Adipose tissue (tissue), 3 donors: ENCODE data around the gene SLAMF8. TPM values are rescaled to one million over a fixed set of nuclear protein-coding genes. Genes with fewer than 3 reads are reported as not detected.

Source experiments
- H3K27ac ChIP-seq: one replicate; pipeline ENCODE4 v1.5.1; 2013; ENCODE audit warnings: low read depth, low read length
- WGBS, 3 donors: extraction: QIAGEN DNeasy Blood & Tissue Kit; methylation state at CpG; one replicate each; pipeline ENCODE4 v1.1.7; 2013; 5-methylcytosine and 5-hydroxymethylcytosine counted together
- polyA plus RNA-seq, 3 donors: library from polyadenylated mRNA; stranded (reverse); fragments of 200-250 nt; gene quantifications; one replicate each; pipeline ENCODE4 v1.2.3, GENCODE V29; 2013
- donor health status: healthy with polysubstance abuse.
- donor health status: Bipolar disorder and iron deficiency.
- donor health status: healthy.

SLAMF8 gene
- polyA plus RNA-seq, result 1 to 10 TPM; 1.0 to 3.1 (median 2.7) TPM

- H3K27ac ChIP-seq, result no peak within 1 kb of the TSS
- 50 to 72% (median 51%) methylated on average over 11 of the region's 11 CpGs for WGBS, 3 donors
Measured at GRCh38 chr1:159826441-159827101, at the start of gene SLAMF8. SLAMF8 (plus strand) TSS chr1:159826873; CDS start chr1:159826899, 26 bp downstream.

DNA sequence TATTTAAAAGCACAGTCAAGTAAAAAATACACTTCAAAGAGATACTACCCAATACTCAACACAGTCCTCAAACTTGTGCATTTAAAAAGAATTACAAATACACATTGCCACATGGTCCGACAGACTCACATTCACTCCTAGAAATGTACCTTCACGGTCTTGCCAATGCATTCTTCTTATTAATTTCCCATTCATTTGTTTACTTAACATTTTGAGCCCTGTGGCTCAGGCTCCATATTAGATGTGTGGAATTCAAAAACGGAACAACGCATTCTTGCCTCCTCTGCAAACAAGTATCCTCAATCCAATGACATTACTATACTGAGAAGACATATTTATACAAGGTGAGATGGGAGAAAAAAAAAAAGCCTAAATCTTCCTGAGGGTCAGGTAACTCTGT, 48.4 kb upstream of the SLAMF8 start:
- H3K27ac ChIP-seq, result no peak overlapping the region

DNA sequence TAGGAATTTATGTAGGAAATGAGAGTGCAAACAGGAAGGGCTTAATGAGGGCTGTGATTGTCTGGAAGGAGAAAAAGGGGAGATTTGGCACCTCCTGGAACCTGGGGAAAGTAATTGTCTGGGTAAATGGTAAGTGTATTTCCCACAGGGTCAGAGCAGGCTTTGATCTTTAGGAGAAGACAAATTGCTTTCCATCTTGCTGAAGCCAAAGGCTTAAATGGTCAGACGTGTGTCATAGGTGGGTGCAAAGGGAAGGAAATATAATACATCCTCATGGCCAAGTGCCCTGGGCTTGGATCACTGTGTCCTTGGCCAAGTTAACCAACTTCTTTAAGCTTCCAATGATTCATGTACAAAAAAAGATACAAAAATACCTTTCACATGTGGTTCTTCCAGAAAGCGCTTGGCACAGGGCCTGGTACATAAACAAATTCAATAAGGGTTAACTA, 47.2 kb upstream of the SLAMF8 start:
- H3K27ac ChIP-seq, result no peak overlapping the region
- WGBS, 3 donors, result 60 to 81% (median 63%) methylated on average over 2 of the region's 2 CpGs

More for the DNA sequence above, 48.4 kb upstream of the SLAMF8 start:
- WGBS, 3 donors, result 77 to 94% (median 93%) methylated on average over 4 of the region's 4 CpGs

GRCh38 chr1:159780583-159781582, 45.8 kb upstream of the SLAMF8 start, which contains the start of gene DUSP23:
DUSP23 (plus strand) TSS chr1:159780962; CDS start chr1:159781101, 139 bp downstream.
- H3K27ac ChIP-seq, result no peak within 1 kb of the TSS
- 0 to 1% (median 1%) methylated on average over 84 to 88 of the region's 88 CpGs for WGBS, 3 donors

DNA sequence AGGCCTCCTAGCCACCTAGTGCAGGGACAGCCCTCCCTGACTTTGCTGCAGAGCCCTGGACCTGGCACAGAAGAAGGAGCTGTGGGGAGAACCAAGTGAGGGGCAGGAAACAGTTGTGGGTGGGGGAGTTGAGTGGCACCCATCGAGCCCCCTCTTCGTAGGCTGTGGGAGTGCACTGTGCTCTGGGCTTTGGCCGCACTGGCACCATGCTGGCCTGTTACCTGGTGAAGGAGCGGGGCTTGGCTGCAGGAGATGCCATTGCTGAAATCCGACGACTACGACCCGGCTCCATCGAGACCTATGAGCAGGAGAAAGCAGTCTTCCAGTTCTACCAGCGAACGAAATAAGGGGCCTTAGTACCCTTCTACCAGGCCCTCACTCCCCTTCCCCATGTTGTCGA, 44.7 kb upstream of the SLAMF8 start:
- 92 to 97% (median 95%) methylated on average over 12 of the region's 12 CpGs for WGBS, 3 donors
- H3K27ac ChIP-seq, result no peak overlapping the region

DNA sequence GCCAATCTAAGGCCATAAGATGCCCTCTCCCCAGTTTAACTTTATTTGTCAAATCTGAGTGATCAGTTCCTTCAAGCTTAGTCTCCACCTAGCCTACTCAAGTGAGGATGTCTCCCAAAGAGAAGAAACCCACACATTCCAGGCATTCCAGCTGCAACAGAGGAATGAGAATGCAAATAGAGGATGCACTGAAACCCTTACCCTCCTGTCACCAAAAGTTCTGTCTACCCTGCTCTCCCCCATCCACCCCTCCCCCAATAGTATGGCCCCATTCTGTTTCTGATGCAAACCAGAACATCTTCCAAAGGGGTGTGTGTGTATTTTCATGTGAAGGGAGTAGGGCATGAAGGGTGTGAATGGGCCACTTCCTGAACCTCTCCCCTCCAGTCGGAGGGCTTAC, 42.9 kb upstream of the SLAMF8 start:
- WGBS, 3 donors, result 58 to 83% (median 65%) methylated on average over 1 of the region's 1 CpG
- H3K27ac ChIP-seq, result no peak overlapping the region

DNA sequence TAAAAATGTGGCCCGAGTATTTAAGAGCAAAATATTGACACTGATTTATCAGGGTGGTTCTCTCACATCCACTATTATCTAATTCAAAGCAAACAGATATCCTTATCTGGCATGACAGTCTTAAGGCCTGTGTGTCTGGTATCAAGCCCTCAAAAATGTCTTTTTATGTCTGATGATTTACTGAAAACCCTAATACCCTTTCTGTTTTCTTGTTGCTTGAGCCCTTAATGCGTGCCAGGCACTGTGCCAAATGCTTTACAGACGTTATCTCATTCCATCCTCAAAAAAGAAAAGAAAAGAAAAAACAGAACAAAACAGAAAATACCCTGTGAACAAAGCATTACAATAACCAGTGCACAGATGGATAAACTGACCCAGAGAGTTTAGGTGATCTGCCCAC, 40.2 kb upstream of the SLAMF8 start:
- WGBS, 3 donors, result 40 to 49% (median 43%) methylated on average over 3 of the region's 3 CpGs
- no peak overlapping the region for H3K27ac ChIP-seq

DNA sequence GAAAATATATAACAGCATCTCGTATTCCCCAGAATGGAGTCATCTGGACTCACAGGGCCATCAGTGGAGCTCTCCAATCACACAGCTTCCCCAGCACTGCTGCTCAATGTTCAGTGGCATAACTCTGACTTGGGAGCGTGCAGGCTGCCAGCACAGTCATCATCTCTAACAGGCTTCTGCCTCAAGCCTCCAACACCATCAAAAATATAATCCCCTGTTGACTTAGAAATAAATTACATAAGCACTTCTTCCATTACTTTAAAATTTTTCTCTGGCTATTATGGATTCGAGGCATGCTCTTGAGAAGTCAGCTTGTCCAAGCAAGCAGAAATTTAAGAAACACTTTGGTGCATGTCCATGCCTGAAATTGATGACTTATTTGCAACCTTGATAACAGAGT, 39.7 kb upstream of the SLAMF8 start:
- no peak overlapping the region for H3K27ac ChIP-seq
- 52 to 67% (median 66%) methylated on average over 3 of the region's 3 CpGs for WGBS, 3 donors

DNA sequence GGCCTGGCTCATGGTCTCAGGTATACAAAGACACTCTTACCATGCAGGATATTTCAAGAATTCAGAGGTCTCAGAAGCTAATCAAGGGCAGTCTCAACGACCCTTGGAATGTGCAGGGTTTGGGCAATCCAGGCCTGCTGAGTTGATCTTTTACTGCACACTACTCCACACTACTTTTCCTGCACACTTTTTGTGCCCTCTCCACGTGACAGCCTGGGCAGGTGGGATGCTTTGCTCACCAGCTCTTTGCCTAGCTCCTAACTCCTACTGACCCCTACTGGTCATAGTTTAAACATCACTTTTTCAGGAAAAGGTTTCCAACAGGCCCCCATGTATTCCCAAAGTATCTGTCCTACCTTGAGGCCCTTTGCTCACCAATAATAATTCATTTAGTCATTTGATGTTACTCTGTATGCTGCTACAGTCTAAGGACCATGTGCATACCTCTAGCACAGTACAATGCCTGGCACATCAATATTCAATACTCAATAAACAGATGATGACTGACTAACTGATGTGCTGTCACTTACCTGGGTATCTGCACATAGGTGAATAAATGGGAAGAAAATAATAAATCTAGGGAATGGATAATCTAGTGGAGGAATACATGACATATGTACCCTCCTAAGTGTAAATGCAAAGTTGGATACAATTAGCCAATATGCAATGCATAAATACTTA, 36.3 kb upstream of the SLAMF8 start:
- WGBS, 3 donors, result 6 to 20% (median 18%) methylated on average over 2 of the region's 2 CpGs
- no peak overlapping the region for H3K27ac ChIP-seq

- no peak overlapping the region for H3K27ac ChIP-seq
- 45 to 56% (median 50%) methylated on average over 3 of the region's 3 CpGs for WGBS, 3 donors
Measured at GRCh38 chr1:159791031-159791430, 35.6 kb upstream of the SLAMF8 start.

GRCh38 chr1:159791461-159791860, 35.2 kb upstream of the SLAMF8 start:
- no peak overlapping the region for H3K27ac ChIP-seq

GRCh38 chr1:159795534-159795933, 31.1 kb upstream of the SLAMF8 start:
- 39 to 66% (median 56%) methylated on average over 5 of the region's 5 CpGs for WGBS, 3 donors
- H3K27ac ChIP-seq, result no peak overlapping the region

More at GRCh38 chr1:159791461-159791860, 35.2 kb upstream of the SLAMF8 start:
- WGBS, 3 donors, result 22 to 37% (median 34%) methylated on average over 3 of the region's 3 CpGs

GRCh38 chr1:159798893-159799292, 27.8 kb upstream of the SLAMF8 start:
- 2 to 6% (median 5%) methylated on average over 2 of the region's 2 CpGs for WGBS, 3 donors
- H3K27ac ChIP-seq, result no peak overlapping the region

DNA sequence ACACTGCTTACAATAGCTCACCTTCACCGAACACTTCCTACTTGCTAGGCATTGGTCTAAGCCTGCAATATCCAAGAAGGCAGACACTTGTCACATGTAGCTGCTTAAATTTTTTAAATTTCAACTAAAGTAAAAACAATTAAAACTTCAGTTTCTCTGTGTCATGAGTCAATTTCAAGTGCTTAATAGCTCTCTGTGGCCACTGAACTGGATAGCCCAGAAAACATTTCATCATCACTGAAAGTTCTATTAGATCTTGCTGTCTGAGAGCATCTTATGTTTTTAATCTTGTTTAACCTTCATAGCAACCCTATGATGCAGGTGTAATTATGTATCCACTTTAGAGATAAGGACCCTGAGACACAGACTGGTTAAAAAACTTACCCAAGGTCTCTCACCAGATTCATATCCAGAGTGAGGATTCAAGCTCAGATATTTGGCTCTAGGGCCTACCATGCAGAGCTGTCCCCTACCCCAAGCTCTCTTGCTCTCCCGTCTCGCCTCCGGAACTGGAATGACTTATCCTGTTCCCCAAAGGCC, 27.2 kb upstream of the SLAMF8 start:
- 92 to 98% (median 94%) methylated on average over 4 of the region's 4 CpGs for WGBS, 3 donors
- no peak overlapping the region for H3K27ac ChIP-seq

GRCh38 chr1:159800177-159800930, 26.3 kb upstream of the SLAMF8 start:
- no peak overlapping the region for H3K27ac ChIP-seq
- WGBS, 3 donors, result 50 to 70% (median 61%) methylated on average over 8 of the region's 8 CpGs

GRCh38 chr1:159802111-159802510, 24.6 kb upstream of the SLAMF8 start, which contains the start of gene FCRL6:
FCRL6 (plus strand) TSS chr1:159802360; CDS start chr1:159802425, 65 bp downstream.
- WGBS, 3 donors, result 78 to 86% (median 86%) methylated on average over 8 of the region's 8 CpGs

DNA sequence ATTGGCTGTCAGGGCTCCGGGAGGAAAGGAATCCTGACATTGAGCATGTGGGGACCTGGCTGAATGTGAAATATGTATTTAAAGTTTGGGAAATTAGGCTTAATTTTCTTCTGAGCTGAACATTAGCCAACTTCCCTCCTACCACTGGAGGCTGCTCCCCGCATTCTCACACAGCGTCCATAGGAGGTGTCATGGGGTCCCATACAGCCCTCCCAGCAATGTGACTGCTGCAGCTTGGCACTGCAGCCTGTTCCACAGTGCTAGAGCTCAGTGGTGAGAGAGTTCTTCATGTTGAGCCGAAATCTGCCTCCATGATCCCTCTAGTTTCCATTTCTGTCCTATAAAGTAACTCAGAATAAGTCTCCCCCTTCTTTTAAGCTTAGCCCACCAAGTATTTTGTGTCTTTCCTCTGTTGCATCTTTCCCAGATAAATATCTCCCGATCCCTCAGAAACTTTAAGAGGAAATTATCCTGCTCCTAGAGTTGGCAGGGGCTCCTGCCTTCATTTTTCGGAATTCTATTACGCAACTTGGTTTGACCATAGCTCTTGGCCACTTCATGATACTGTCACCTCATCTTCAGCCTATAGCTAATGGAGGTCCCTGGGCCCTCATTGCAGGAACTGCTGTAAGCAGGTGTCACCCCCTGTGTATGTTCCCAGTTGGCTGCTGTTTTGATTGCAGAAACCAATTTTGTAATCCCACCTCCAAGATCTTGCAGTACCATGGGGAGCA, 22.6 kb upstream of the SLAMF8 start:
- H3K27ac ChIP-seq, result no peak overlapping the region
- 63 to 78% (median 64%) methylated on average over 7 of the region's 7 CpGs for WGBS, 3 donors

More at GRCh38 chr1:159802111-159802510, 24.6 kb upstream of the SLAMF8 start, which contains the start of gene FCRL6:
- H3K27ac ChIP-seq, result no peak within 1 kb of the TSS
